Sigmoid colon (tissue), 4 donors: ENCODE results near the gene EEA1.

Source experiments
- EP300 ChIP-seq, 4 donors: sonication (generic); formaldehyde crosslinking; IDR thresholded peaks; one replicate each; pipeline ENCODE4 v1.6.1; 2017; ENCODE audit warnings: antibody characterized with exemption in 4 of 4
- TF ChIP-seq, protein P1 (sequence below), 4 experiments: fragments of 450-650 bp in 3 of 4; fragments of 200-600 bp in 1 of 4; IDR thresholded peaks; one replicate each; pipeline ENCODE4 v1.5.1; 2016 to 2019; ENCODE audit warnings: antibody characterized with exemption in 4 of 4, mild to moderate bottlenecking in 3 of 4, moderate library complexity in 2 of 4

DNA sequence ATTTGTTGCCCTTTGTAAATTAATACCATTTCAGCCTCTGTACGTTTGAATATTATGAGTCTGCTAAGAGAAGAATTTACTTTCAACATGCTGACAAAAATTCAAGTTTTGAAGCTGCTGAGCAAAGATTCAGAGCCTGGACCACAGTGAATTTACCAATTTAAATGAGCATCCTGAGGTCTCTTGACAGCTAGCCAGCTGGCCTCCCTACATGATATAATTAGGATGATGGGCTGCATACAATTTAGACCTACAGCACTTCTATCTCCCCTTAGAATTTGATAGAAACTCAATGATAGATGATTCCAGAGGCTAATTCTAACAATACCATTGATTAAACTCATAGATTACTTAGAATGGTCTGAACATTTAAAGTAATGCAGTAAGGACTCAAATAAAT lies 10.0 kb upstream of the EEA1 start:
- TF ChIP-seq, protein P1, sequence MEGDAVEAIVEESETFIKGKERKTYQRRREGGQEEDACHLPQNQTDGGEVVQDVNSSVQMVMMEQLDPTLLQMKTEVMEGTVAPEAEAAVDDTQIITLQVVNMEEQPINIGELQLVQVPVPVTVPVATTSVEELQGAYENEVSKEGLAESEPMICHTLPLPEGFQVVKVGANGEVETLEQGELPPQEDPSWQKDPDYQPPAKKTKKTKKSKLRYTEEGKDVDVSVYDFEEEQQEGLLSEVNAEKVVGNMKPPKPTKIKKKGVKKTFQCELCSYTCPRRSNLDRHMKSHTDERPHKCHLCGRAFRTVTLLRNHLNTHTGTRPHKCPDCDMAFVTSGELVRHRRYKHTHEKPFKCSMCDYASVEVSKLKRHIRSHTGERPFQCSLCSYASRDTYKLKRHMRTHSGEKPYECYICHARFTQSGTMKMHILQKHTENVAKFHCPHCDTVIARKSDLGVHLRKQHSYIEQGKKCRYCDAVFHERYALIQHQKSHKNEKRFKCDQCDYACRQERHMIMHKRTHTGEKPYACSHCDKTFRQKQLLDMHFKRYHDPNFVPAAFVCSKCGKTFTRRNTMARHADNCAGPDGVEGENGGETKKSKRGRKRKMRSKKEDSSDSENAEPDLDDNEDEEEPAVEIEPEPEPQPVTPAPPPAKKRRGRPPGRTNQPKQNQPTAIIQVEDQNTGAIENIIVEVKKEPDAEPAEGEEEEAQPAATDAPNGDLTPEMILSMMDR (IDR thresholded peaks at IDR 0.05): no peak
- TF ChIP-seq EP300 (IDR thresholded peaks at IDR 0.05): no peak
